NT2/D1 (cell line): ENCODE results near the gene PATJ.

Source experiments
- SUZ12 ChIP-seq: IDR thresholded peaks from 2 replicates; pipeline ENCODE4 v1.6.1; 2011; ENCODE audit not compliant: insufficient read length, insufficient read depth; ENCODE audit errors: extremely low read depth
- ZNF274 ChIP-seq: IDR thresholded peaks from 2 replicates; pipeline ENCODE4 v1.6.1; 2011; ENCODE audit warnings: mild to moderate bottlenecking, low read depth, low read length

- TF ChIP-seq ZNF274 (no peak), SUZ12 (no peak)
These were observed 346.2 kb downstream of the PATJ start for GRCh38 chr1:62088439-62088838.
